ENCODE measurements around the gene PEAR1.

PEAR1 gene

DNA sequence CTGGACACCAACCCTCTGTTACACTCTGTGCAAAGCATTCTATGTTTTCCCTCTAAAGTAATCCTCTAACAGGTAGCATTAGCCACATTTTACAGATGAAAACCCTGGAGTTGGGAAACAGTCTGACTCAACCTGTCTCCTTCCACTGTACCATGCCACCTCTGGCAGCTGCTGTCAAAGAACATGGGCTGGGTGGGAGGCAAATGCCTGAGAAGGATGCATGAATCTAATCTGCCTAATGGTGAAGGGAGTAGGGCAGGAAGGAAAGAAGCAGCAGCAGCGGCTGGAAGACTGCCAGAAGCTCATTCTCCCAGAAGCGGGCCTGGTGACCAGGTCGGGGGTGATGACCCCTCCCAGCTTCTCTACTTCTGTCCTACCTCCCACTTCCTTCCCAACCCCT is 48.7 kb downstream of the PEAR1 start:
- no peak for DNase-seq

- no peak for DNase-seq
These were observed 49.1 kb downstream of the PEAR1 start for GRCh38 chr1:156942576-156942975.

DNA sequence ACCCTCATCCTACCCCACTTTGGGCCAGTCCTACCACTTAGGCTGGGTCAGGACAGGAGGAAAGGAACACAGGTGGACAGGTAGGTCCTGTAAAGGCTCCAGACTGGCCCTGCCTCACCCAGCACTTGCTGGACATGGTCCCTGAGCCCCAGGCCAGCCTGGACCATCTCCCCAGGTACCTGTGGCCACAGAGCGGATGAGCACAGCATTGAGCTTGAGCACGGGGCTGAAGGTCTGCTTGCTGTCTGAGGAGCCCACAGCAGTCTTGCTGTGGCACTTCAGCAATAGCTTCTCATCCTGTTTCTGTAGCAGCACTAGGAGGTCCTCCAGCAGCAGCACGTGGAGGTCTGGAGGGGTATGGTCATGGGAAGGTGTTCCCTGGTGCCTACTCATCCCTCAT is 50.2 kb downstream of the PEAR1 start:
- no peak for DNase-seq

- DNase-seq, result no peak
These were observed 50.8 kb downstream of the PEAR1 start for GRCh38 chr1:156944268-156944667.

GRCh38 chr1:156944848-156945247 is 51.3 kb downstream of the PEAR1 start:
- DNase-seq, result no peak

GRCh38 chr1:156945881-156946661 is 52.6 kb downstream of the PEAR1 start:
- DNase-seq, result no peak

DNA sequence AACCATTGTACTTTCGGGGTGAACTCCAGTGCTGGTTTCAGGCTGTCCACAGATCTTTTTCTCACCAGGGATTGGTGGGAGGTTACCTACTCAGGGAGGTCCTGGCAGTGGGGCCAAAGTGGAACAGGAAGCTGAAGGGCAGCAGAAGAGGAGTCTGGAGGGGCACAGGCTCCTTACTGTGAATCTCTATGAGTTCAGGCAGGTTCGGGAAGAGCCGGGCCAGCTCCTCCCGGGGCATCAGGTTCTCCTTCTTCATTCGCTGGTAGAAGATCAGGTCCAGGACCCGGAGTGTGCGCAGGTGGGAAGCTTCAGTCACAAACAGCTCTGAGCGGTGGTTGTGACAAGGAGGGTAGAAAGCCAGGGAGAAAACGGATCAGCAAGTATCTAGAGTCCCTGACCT is 53.6 kb downstream of the PEAR1 start:
- no peak for DNase-seq

- DNase-seq, result no peak
These were observed 54.5 kb downstream of the PEAR1 start for GRCh38 chr1:156947818-156948525.

DNA sequence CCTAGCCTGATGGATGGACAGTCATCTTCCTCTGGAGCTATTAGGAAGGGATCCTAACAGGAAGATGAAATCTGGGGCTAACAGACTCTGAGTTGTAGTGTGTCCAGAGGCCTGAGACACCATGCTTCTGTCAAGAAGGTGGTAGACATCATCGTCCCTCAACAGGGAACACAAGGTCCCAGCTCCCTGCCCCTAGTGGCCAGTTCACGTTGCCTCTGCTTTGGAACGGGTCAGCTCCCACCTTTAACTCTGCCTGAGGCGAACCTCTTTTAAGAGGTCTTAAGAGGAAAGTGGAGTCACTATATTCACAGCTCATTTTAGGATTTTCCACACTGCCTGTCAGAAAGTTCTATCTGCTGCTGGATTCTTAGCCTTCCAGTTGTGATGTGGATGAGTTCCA is 55.2 kb downstream of the PEAR1 start:
- DNase-seq, result no peak

GRCh38 chr1:156949127-156949526 is 55.6 kb downstream of the PEAR1 start:
- no peak for DNase-seq

GRCh38 chr1:156951371-156951770 is 57.9 kb downstream of the PEAR1 start:
- no peak for DNase-seq

- DNase-seq, result peak; percentile 55
These were observed 60.1 kb downstream of the PEAR1 start for GRCh38 chr1:156953571-156953970.

GRCh38 chr1:156956333-156956732 is 62.8 kb downstream of the PEAR1 start:
- DNase-seq, result no peak

DNA sequence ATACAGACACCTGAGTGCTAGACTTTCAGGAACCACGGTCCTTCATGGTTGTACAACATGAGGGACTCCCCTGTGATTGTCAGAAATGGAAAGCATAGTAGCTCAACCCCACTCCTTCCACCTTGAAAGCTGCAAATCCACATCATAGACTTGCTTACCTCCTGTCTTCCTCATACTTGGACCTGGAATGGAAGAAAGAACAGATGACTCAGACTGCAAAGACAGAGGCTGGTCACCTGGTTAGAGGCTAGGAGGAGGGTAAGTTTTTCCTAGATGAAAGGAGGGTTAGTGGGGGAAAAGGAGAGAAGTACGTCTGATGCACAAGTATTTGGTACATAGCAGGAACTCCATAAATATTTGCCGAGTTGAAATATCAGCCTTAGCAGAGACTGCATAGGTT is 64.1 kb downstream of the PEAR1 start:
- no peak for DNase-seq

DNA sequence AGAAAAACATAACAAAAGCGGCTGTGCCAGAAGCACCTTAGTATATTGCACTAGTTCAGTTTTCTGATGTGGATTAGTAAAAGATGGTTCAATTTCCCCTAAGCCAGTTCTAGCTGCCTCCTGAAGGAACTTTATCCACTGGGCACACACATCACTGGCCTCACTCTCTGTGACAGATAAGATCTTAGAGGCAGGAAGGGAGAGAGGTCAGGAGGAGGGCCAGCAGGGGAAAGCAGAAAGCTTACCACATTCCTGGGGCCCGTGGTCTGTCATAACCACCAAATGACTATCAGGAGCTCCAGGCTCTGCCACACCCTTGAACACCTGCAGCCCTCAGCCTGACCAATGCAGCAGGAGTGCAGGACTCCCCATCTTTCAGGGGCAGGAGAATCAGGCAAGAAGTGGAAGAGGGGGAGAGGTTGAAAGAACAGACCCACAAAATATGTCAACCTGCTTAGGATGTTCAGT is 64.8 kb downstream of the PEAR1 start:
- DNase-seq, result peak; percentile 79

GRCh38 chr1:156959414-156959813 is 65.9 kb downstream of the PEAR1 start:
- peak; percentile 5 for DNase-seq

GRCh38 chr1:156959925-156960324 is 66.4 kb downstream of the PEAR1 start:
- peak; percentile 55 for DNase-seq

GRCh38 chr1:156961709-156962108 is 68.2 kb downstream of the PEAR1 start:
- DNase-seq, result peak; percentile 81

- DNase-seq, result peak; percentile 76
These were observed 70.1 kb downstream of the PEAR1 start for GRCh38 chr1:156963621-156964020.

DNA sequence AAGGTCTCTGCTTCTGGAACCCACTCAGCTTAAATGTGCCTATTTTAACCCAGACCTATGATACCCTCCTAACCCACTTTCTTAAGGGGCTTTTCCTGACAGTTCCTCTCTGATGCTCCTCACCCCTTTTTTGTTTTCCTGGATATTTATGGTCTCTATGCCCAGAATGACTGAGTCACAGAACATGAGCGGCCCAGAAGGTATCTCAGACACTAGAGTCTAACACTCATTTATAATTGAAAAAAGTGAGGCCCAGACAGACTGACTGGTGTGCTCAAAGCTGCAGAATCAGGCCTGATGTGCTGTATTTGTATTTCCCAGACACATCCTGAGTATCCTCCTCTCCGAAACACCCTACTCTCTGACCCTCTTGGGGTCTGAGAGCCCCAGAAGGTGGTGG is 70.9 kb downstream of the PEAR1 start:
- DNase-seq, result no peak
